Activated T-cell treated with anti-CD3 and anti-CD28 coated beads, Interleukin-2, amount 50 U/mL, for 1 hour (primary cell): Measurements from ENCODE around the gene MYLK4.

Experiments
- DNase-seq: peaks from one replicate; pipeline ENCODE4 v3.0.0-alpha.2; 2020

MYLK4 gene

GRCh38 chr6:2693231-2693630 is 57.5 kb downstream of the MYLK4 start:
- DNase-seq, result no peak

GRCh38 chr6:2688401-2689064 is 62.2 kb downstream of the MYLK4 start:
- no peak for DNase-seq

- DNase-seq, result no peak
These were observed 63.3 kb downstream of the MYLK4 start for GRCh38 chr6:2687456-2687855.

- DNase-seq, result no peak
These were observed 64.2 kb downstream of the MYLK4 start for GRCh38 chr6:2686515-2686914.

GRCh38 chr6:2684766-2685754 is 65.7 kb downstream of the MYLK4 start:
- DNase-seq, result no peak

GRCh38 chr6:2684103-2684749 is 66.5 kb downstream of the MYLK4 start:
- DNase-seq, result no peak

GRCh38 chr6:2680264-2680922 is 70.3 kb downstream of the MYLK4 start:
- no peak for DNase-seq

GRCh38 chr6:2677080-2677593 is 73.6 kb downstream of the MYLK4 start:
- no peak for DNase-seq

- no peak for DNase-seq
These were observed 74.7 kb downstream of the MYLK4 start for GRCh38 chr6:2676048-2676447.

- no peak for DNase-seq
These were observed 75.9 kb downstream of the MYLK4 start for GRCh38 chr6:2674857-2675256.

GRCh38 chr6:2669067-2669700 is 81.5 kb downstream of the MYLK4 start:
- DNase-seq, result no peak

GRCh38 chr6:2667617-2668016 is 83.1 kb downstream of the MYLK4 start:
- no peak for DNase-seq

GRCh38 chr6:2666906-2667575 is 83.7 kb downstream of the MYLK4 start:
- DNase-seq, result no peak

GRCh38 chr6:2665146-2666070 is 85.3 kb downstream of the MYLK4 start:
- no peak for DNase-seq

- DNase-seq, result no peak
These were observed 87.6 kb downstream of the MYLK4 start for GRCh38 chr6:2663123-2663522.

- DNase-seq, result no peak
These were observed 89.1 kb downstream of the MYLK4 start for GRCh38 chr6:2661651-2662050.

- DNase-seq, result no peak
These were observed 90.8 kb downstream of the MYLK4 start for GRCh38 chr6:2659882-2660281.

GRCh38 chr6:2659381-2659780 is 91.3 kb downstream of the MYLK4 start:
- DNase-seq, result no peak

- DNase-seq, result no peak
These were observed 91.9 kb downstream of the MYLK4 start for GRCh38 chr6:2658788-2659187.

- DNase-seq, result no peak
These were observed 94.2 kb downstream of the MYLK4 start for GRCh38 chr6:2656460-2657079.
